Transverse colon (tissue), 4 donors: ENCODE data around the gene LYPD1. TPM values are rescaled to one million over a fixed set of nuclear protein-coding genes. Genes with fewer than 3 reads are reported as not detected.

ENCODE experiments used
- DNase-seq: peaks from one replicate; pipeline ENCODE4 v3.0.0-alpha.2; 2019
- H3K27ac ChIP-seq, 4 donors: fragments of 200-600 bp; sonication (generic); 2 replicates each; pipeline ENCODE4 v1.5.1; 2016 to 2018; ENCODE audit warnings: inconsistent platforms in 4 of 4
- H3K27me3 ChIP-seq: fragments of 200-600 bp; sonication (generic); 2 replicates; pipeline ENCODE4 v1.5.1; 2017; ENCODE audit warnings: inconsistent platforms
- H3K36me3 ChIP-seq, 4 donors: fragments of 200-600 bp; sonication (generic); 2 replicates each; pipeline ENCODE4 v1.5.1; 2017 to 2019; ENCODE audit warnings: inconsistent platforms in 4 of 4
- H3K4me1 ChIP-seq, 4 donors: fragments of 200-600 bp; sonication (generic); 2 replicates each; pipeline ENCODE4 v1.5.1; 2017 to 2020; ENCODE audit warnings: inconsistent platforms in 4 of 4
- H3K4me3 ChIP-seq, 4 donors: fragments of 200-600 bp; sonication (generic); 1 replicate in 1 of 4; 2 replicates in 3 of 4; pipeline versions ENCODE4 v1.5.1 to v1.6.1; 2017 to 2019; ENCODE audit warnings: inconsistent platforms in 4 of 4
- H3K9me3 ChIP-seq, 2 donors: fragments of 200-600 bp; sonication (generic); 2 replicates each; pipeline ENCODE4 v1.5.1; 2017 to 2019; ENCODE audit warnings: inconsistent platforms in 2 of 2
- CTCF ChIP-seq, 5 experiments: fragments of 200-600 bp in 3 of 5; fragments of 450-650 bp in 2 of 5; sonication (generic) in 3 of 5; IDR thresholded peaks; 1 replicate in 2 of 5; 2 replicates in 3 of 5; pipeline ENCODE4 v1.5.1; 2016 to 2017; ENCODE audit warnings: antibody characterized with exemption in 5 of 5, inconsistent platforms in 3 of 5, mild to moderate bottlenecking in 2 of 5, moderate library complexity in 1 of 5
- EP300 ChIP-seq: sonication (generic); formaldehyde crosslinking; IDR thresholded peaks from one replicate; pipeline ENCODE4 v1.6.1; 2017; ENCODE audit warnings: antibody characterized with exemption, low read depth
- POLR2A ChIP-seq: fragments of 450-650 bp; IDR thresholded peaks from one replicate; pipeline ENCODE4 v1.6.1; 2016; ENCODE audit warnings: antibody characterized with exemption, mild to moderate bottlenecking, moderate library complexity
- POLR2AphosphoS5 ChIP-seq, 3 donors: sonication (generic); formaldehyde crosslinking; IDR thresholded peaks; one replicate each; pipeline ENCODE4 v1.6.1; 2016; ENCODE audit warnings: antibody characterized with exemption in 3 of 3
- WGBS, 2 donors: methylation state at CpG; one replicate each; pipeline ENCODE4 v1.1.5; 2018; ENCODE audit warnings: low coverage in 1 of 2; 5-methylcytosine and 5-hydroxymethylcytosine counted together
- in situ Hi-C, 4 donors: fragments of 200-750 bp; cut with MboI; loops; one replicate each; pipeline versions ENCODE4 v1.15.0 to v1.15.1; 2017; ENCODE audit warnings: low sequenced_read_pairs in 3 of 4, low pct_ligation_motif_present in 1 of 4, low pct_unique_long_range_greater_than_20kb in 1 of 4
- intact Hi-C: fragments of 100-400 bp; cut with DNase I; formaldehyde crosslinking; loops from one replicate; pipeline ENCODE4 v1.15.1; 2023; ENCODE audit warnings: low total_unique reads
- total RNA-seq, 4 donors: library from RNA; depleted of rRNA; stranded (reverse); fragments of >200 nt; gene quantifications; one replicate each; pipeline ENCODE4 v1.1.0, GENCODE V29; 2016

LYPD1 gene
- total RNA-seq, 4 donors from 2014 or later, result 0.27 to 3.6 (median 0.32) TPM; not detected in 1

DNA sequence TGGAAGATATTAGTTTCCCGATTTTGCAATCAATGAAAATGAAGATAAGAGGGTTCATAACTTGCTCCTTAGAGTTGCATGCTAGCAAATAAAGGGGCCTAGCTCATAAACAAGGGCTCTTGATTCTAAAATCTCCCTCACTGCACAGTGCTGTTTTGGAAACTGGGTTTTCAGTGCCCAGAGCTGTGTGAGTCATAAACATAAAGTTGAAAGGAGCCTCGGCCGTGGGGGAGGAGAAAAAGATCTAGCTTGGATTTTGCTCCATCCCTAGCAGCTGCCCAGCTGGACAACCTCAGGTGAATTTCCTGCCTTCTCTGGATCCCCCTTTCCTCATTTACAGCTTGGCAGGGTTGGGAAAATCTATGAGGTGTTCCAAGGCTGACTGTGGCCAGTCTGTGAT is 42.5 kb downstream of the LYPD1 start:
- Histone ChIP-seq H3K36me3 (no peaks in the 10 kb centered on the region), H3K4me3 (no peak overlapping the region), H3K27me3 (no peaks in the 10 kb centered on the region), H3K9me3 (no peaks in the 10 kb centered on the region), H3K27ac (no peak overlapping the region), H3K4me1 (peaks cover 6 to 14% (median 9%) of the 10 kb centered on the region in 4 donors)
- DNase-seq, result no peak
- TF ChIP-seq POLR2A (no peak), EP300 (no peak), CTCF (IDR thresholded peaks at IDR 0.05) (no peak), POLR2AphosphoS5 (IDR thresholded peaks at IDR 0.05) (no peak)
- in situ Hi-C loops, result no loop called here
- intact Hi-C loops, result no loop called here
- WGBS, 2 donors, result 72% methylated on average over 3 of the region's 3 CpGs; no CpG with 5 or more reads in 1 of the 2 donors

- no peaks in the 10 kb centered on the region for H3K27me3 ChIP-seq
- H3K9me3 ChIP-seq, result no peaks in the 10 kb centered on the region
- in situ Hi-C loops, result no loop called here
- H3K4me3 ChIP-seq, result no peak overlapping the region
- H3K4me1 ChIP-seq, result no peaks in the 10 kb centered on the region
- DNase-seq, result no peak
- no peaks in the 10 kb centered on the region for H3K36me3 ChIP-seq
- TF ChIP-seq POLR2A (no peak), POLR2AphosphoS5 (IDR thresholded peaks at IDR 0.05) (no peak), EP300 (no peak), CTCF (IDR thresholded peaks at IDR 0.05) (no peak)
- H3K27ac ChIP-seq, result no peak overlapping the region
- intact Hi-C loops, result no loop called here
- WGBS, 2 donors, result 74% methylated on average over 4 to 9 of the region's 9 CpGs
Measured at GRCh38 chr2:132623096-132623839, 46.7 kb downstream of the LYPD1 start.

DNA sequence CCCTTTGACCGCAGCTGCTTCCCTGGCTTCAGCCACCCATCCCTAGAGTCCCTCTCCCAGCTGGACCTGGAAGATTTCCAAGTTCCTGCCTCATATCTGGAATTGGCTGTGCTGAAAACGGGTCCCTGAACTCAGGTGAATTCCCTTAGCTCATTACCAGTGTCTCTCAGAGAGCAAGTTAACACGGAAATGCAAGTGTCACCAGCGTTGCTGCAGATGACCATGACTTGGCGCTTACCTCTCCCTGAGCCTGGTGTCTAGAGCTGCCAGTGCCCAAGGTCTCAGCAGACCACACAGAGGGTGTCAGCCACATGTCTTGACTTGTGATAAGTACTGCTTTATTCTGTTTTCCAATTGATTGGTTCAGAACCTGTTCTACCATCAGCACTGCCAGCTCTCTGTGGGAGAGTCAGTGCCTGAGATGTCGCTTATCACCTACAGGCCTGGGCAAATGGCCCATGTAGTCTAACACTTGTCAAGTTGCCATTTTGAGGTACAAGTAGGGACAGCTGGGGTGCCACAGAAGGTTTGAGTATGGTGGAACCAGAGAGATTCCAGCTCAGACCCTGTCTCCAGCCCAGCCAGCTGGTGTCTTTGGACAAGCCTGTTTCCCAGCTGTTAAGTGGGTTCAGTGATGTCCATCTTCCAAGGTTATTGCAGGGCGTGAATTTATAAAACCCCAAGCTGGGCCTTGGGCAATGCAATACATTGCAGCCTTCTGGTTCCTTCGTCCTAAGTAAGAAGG is 48.7 kb downstream of the LYPD1 start:
- 65% methylated on average over 8 of the region's 8 CpGs; no CpG with 5 or more reads in 1 of the 2 donors for WGBS, 2 donors
- H3K27ac ChIP-seq, result no peak overlapping the region
- H3K27me3 ChIP-seq, result no peaks in the 10 kb centered on the region
- H3K36me3 ChIP-seq, result no peaks in the 10 kb centered on the region
- DNase-seq, result no peak
- H3K4me3 ChIP-seq, result no peak overlapping the region
- in situ Hi-C loops (no loop called here), intact Hi-C loops (no loop called here)
- TF ChIP-seq POLR2A (no peak), EP300 (no peak), CTCF (IDR thresholded peaks at IDR 0.05) (no peak), POLR2AphosphoS5 (IDR thresholded peaks at IDR 0.05) (no peak)
- no peaks in the 10 kb centered on the region for H3K9me3 ChIP-seq
- H3K4me1 ChIP-seq, result peaks cover 0 to 4% (median 0%) of the 10 kb centered on the region in 4 donors

GRCh38 chr2:132620115-132620514 is 49.9 kb downstream of the LYPD1 start:
- in situ Hi-C loops (no loop called here), intact Hi-C loops (no loop called here)
- DNase-seq, result no peak
- no peak for TF ChIP-seq POLR2A
- TF ChIP-seq POLR2AphosphoS5 (IDR thresholded peaks at IDR 0.05), result no peak
- TF ChIP-seq CTCF (IDR thresholded peaks at IDR 0.05), result no peak
- no peak for TF ChIP-seq EP300
- H3K9me3 ChIP-seq, result no peaks in the 10 kb centered on the region
- no peak overlapping the region for H3K4me3 ChIP-seq
- WGBS, 2 donors, result 75% methylated on average over 2 of the region's 2 CpGs; no CpG with 5 or more reads in 1 of the 2 donors
- H3K27me3 ChIP-seq, result no peaks in the 10 kb centered on the region
- H3K27ac ChIP-seq, result no peak overlapping the region
- no peaks in the 10 kb centered on the region for H3K36me3 ChIP-seq
- H3K4me1 ChIP-seq, result peaks cover 0 to 4% (median 0%) of the 10 kb centered on the region in 4 donors
